ENCODE results near the gene IGFBP2. TPM values are rescaled to one million over a fixed set of nuclear protein-coding genes. Genes with fewer than 3 reads are reported as not detected.

The IGFBP2 gene
- total and polyA plus RNA-seq, 9 of the 15 experiments (the other 6 are each of a cell fraction or from before 2014, with no cell fraction given) = 0.93 TPM; not detected in 8

GRCh38 chr2:216688731-216689340 lies 55.6 kb downstream of the IGFBP2 start (continued):
- TF ChIP-seq SLC30A9 (CRISPR knock-in tag; IDR thresholded peaks at IDR 0.05) (no peak), NR2F6 (CRISPR knock-in tag; IDR thresholded peaks at IDR 0.05) (no peak), ZFX (CRISPR knock-in tag; IDR thresholded peaks at IDR 0.05) (no peak)

DNA sequence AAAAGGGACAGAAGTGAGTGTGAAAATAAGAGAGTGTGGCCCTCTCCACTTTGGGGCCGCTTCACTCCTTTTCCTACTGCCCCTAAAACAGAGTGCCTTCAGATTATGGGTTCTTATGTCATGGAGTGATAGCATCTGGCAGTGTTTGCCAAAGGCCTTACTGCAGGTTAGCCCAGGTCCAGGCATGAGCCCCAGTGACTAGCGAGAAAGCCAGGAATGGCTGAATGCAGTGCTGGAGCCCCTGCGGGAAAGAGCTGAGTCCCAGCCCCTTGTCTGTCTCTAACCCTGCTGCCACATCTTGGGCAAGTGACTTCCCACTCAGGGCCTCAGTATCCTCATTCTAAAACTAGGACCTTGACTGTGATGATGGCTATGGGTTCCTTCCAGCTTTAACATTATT lies 56.2 kb downstream of the IGFBP2 start:
- Histone ChIP-seq H3K4me1 (replicated peaks in 1 of 2; ENCODE audit: control insufficient read depth in 2 of 2, insufficient read depth in 2 of 2, low read length in 2 of 2) (peaks cover 8 to 14% of the 10 kb centered on the region in 2 experiments; a peak in 4 of 5 replicates), H3K4me2 (ENCODE audit: insufficient read depth, low read length) (no peak overlapping the region), H3K9me3 (replicated peaks; ENCODE audit: control insufficient read depth, insufficient read depth, low read depth, low read length) (no peaks in the 10 kb centered on the region), H3K9me1 (ENCODE audit: control insufficient read depth, insufficient read depth, low read length) (no peaks in the 10 kb centered on the region), H3K9ac (ENCODE audit: insufficient read depth in 1 of 2, low read depth in 2 of 2, low read length in 2 of 2) (no peak overlapping the region), H2AFZ (ENCODE audit: low read depth, low read length) (no peak overlapping the region), H3K27ac (ENCODE audit: extremely low read depth, low read depth, low read length) (no peak overlapping the region), H3K4me3 (no peak overlapping the region), H3K79me2 (ENCODE audit: control insufficient read depth, insufficient read depth, low read length) (no peaks in the 10 kb centered on the region), H3K36me3 (ENCODE audit: control insufficient read depth, insufficient read depth, low read length) (no peaks in the 10 kb centered on the region), H4K20me1 (replicated peaks; ENCODE audit: control insufficient read depth, insufficient read depth, low read length) (no peaks in the 10 kb centered on the region), H3K27me3 (ENCODE audit: control insufficient read depth in 2 of 2, insufficient read depth in 2 of 2, low read length in 2 of 2) (no peaks in the 10 kb centered on the region; a peak in 1 of 5 replicates)
- ATAC-seq (no peak), FAIRE-seq (no peak), DNase-seq (ENCODE audit: extremely low read depth in 1 of 4, low spot score in 3 of 4) (no peak)
- 53% methylated on average over 3 of the region's 3 CpGs for WGBS (ENCODE audit: insufficient coverage, low coverage, missing lambda C conversion rate)
- BruUV-seq (replicated peaks) = no TSS peak
- ChIA-PET POLR2A (no interaction called here), CTCF (ENCODE audit: low intra/inter-chr PET ratio) (no interaction called here)
- in situ Hi-C loops (cut with MboI) = loop anchor here (10.0 to 25.0 kb wide), 2 partner anchors 825 to 1023 kb away; no protein-coding TSS in a partner anchor
- intact Hi-C loops (cut with micrococcal nuclease) = no loop called here
- TF ChIP-seq SRSF3 (IDR thresholded peaks at IDR 0.05; ENCODE audit: insufficient read depth, low read length) = no peak
- no peak for TF ChIP-seq RCOR1 (IDR thresholded peaks at IDR 0.05; ENCODE audit: borderline replicate concordance in 1 of 2, low read depth in 2 of 2, low read length in 2 of 2)
- TF ChIP-seq, protein P1, sequence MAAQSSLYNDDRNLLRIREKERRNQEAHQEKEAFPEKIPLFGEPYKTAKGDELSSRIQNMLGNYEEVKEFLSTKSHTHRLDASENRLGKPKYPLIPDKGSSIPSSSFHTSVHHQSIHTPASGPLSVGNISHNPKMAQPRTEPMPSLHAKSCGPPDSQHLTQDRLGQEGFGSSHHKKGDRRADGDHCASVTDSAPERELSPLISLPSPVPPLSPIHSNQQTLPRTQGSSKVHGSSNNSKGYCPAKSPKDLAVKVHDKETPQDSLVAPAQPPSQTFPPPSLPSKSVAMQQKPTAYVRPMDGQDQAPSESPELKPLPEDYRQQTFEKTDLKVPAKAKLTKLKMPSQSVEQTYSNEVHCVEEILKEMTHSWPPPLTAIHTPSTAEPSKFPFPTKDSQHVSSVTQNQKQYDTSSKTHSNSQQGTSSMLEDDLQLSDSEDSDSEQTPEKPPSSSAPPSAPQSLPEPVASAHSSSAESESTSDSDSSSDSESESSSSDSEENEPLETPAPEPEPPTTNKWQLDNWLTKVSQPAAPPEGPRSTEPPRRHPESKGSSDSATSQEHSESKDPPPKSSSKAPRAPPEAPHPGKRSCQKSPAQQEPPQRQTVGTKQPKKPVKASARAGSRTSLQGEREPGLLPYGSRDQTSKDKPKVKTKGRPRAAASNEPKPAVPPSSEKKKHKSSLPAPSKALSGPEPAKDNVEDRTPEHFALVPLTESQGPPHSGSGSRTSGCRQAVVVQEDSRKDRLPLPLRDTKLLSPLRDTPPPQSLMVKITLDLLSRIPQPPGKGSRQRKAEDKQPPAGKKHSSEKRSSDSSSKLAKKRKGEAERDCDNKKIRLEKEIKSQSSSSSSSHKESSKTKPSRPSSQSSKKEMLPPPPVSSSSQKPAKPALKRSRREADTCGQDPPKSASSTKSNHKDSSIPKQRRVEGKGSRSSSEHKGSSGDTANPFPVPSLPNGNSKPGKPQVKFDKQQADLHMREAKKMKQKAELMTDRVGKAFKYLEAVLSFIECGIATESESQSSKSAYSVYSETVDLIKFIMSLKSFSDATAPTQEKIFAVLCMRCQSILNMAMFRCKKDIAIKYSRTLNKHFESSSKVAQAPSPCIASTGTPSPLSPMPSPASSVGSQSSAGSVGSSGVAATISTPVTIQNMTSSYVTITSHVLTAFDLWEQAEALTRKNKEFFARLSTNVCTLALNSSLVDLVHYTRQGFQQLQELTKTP (IDR thresholded peaks at IDR 0.05; ENCODE audit: low read depth in 1 of 2, partially characterized antibody in 2 of 2) = no peak
- no peak for TF ChIP-seq SMAD3 (CRISPR knock-in tag; conservative IDR thresholded peaks at IDR 0.05)
- no peak for TF ChIP-seq MTF1 (CRISPR knock-in tag; IDR thresholded peaks at IDR 0.05; ENCODE audit: borderline replicate concordance)
- TF ChIP-seq ZNF274 (IDR thresholded peaks at IDR 0.05; ENCODE audit: borderline replicate concordance, low read depth, low read length) = no peak
- no peak for TF ChIP-seq ZBTB17 (CRISPR knock-in tag; IDR thresholded peaks at IDR 0.05)
- no peak for TF ChIP-seq RBM15 (IDR thresholded peaks at IDR 0.05; ENCODE audit: insufficient read depth, low read length)
- TF ChIP-seq ZNF140 (CRISPR knock-in tag; IDR thresholded peaks at IDR 0.05) = no peak
- no peak for TF ChIP-seq ELF4 (CRISPR knock-in tag; IDR thresholded peaks at IDR 0.05)
- TF ChIP-seq MTA2 (IDR thresholded peaks at IDR 0.05; ENCODE audit: low read depth) = no peak
- TF ChIP-seq RBM39 (optimal IDR thresholded peaks at IDR 0.05; ENCODE audit: low read depth, low read length) = no peak
